GM12878 (cell line): ENCODE measurements around the gene DSG1. TPM values are rescaled to one million over a fixed set of nuclear protein-coding genes. Genes with fewer than 3 reads are reported as not detected.

Experiments used
- ATAC-seq: fragments of 200-7000 bp; cut with Tn5 transposase; 3 replicates; pipeline ENCODE4 v1.9.1; 2020; ENCODE audit warnings: mild to moderate bottlenecking, moderate library complexity
- BruUV-seq: library from RNA; stranded (reverse); fragments of 400-500 nt; replicated peaks from 2 replicates; lab custom pipeline; 2021; lab: Mats Ljungman, UMichigan
- CTCF ChIA-PET: fragments of 300-600 bp; sonication (Branson Sonifier 250); formaldehyde crosslinking; extraction: SDS; loops from one replicate; lab custom pipeline; 2021; ENCODE audit warnings: inconsistent platforms; lab: Yijun Ruan, JAX
- POLR2A ChIA-PET: fragments of 350-600 bp; formaldehyde crosslinking; extraction: SDS; loops from one replicate; lab custom pipeline; 2021; ENCODE audit warnings: inconsistent platforms; lab: Charles Lee
- RAD21 ChIA-PET: fragments of 300-600 bp; sonication (Branson Sonifier 250); formaldehyde crosslinking; loops from one replicate; lab custom pipeline; 2023; ENCODE audit warnings: antibody characterized with exemption; ENCODE audit not compliant: unreplicated experiment; lab: Charles Lee
- SMC1A ChIA-PET: fragments of 300-600 bp; sonication (Branson Sonifier 250); formaldehyde crosslinking; loops from one replicate; lab custom pipeline; 2023; ENCODE audit not compliant: unreplicated experiment, uncharacterized antibody; lab: Charles Lee
- DNase-seq: peaks from one replicate; pipeline ENCODE4 v3.0.0-alpha.2; 2011; ENCODE audit warnings: low read depth, low spot score
- FAIRE-seq: peaks from 3 replicates; lab custom pipeline; 2011; peaks lifted over from hg19 to GRCh38; lab: Jason Lieb, UNC
- H2AFZ ChIP-seq: 2 replicates; pipeline ENCODE4 v1.6.0; 2011; ENCODE audit warnings: low read depth, low read length, control low read depth; ENCODE audit not compliant: control insufficient read depth
- H3K27ac ChIP-seq: 2 replicates; pipeline ENCODE4 v1.5.1; 2011; ENCODE audit warnings: control low read depth; ENCODE audit not compliant: control insufficient read depth, insufficient read depth
- H3K27me3 ChIP-seq, 2 experiments: replicated peaks in 1 of 2; 2 replicates each; pipeline versions ENCODE4 v1.6.0 to v1.6.1; 2011; ENCODE audit warnings: low read length in 1 of 2; ENCODE audit not compliant: control insufficient read depth in 2 of 2, insufficient read depth in 2 of 2
- H3K36me3 ChIP-seq, 2 experiments: 2 replicates each; pipeline ENCODE4 v1.5.1; 2011; ENCODE audit warnings: low read length in 1 of 2; ENCODE audit not compliant: control insufficient read depth in 2 of 2, insufficient read depth in 2 of 2
- H3K4me1 ChIP-seq: 2 replicates; pipeline ENCODE4 v1.6.1; 2011; ENCODE audit warnings: mild to moderate bottlenecking, low read length, moderate library complexity, mixed read lengths; ENCODE audit not compliant: control insufficient read depth, insufficient read depth
- H3K4me2 ChIP-seq: 2 replicates; pipeline ENCODE4 v1.6.0; 2011; ENCODE audit warnings: control low read depth; ENCODE audit not compliant: control insufficient read depth, insufficient read depth
- H3K4me3 ChIP-seq: fragments of 200-600 bp; sonication (generic); 2 replicates; pipeline ENCODE4 v1.5.1; 2016
- H3K79me2 ChIP-seq: 2 replicates; pipeline ENCODE4 v1.6.0; 2011; ENCODE audit warnings: low read length; ENCODE audit not compliant: control insufficient read depth, insufficient read depth
- H3K9ac ChIP-seq: 2 replicates; pipeline ENCODE4 v1.8.0; 2011; ENCODE audit warnings: low read length, control low read depth, mixed read lengths; ENCODE audit not compliant: control insufficient read depth, insufficient read depth
- H3K9me3 ChIP-seq: replicated peaks from 3 replicates; pipeline ENCODE4 v1.5.1; 2011; ENCODE audit warnings: mild to moderate bottlenecking, low read length; ENCODE audit not compliant: control insufficient read depth, insufficient read depth
- H4K20me1 ChIP-seq: 2 replicates; pipeline ENCODE4 v1.6.0; 2011; ENCODE audit not compliant: control insufficient read depth, insufficient read depth
- CEBPB ChIP-seq, 2 experiments: fragments of 150-350 bp in 1 of 2; IDR thresholded peaks; 2 replicates each; pipeline ENCODE4 v1.6.1; 2012 to 2014; ENCODE audit warnings: low read depth in 2 of 2, low read length in 2 of 2, borderline replicate concordance in 1 of 2, inconsistent platforms in 1 of 2
- FOS ChIP-seq: IDR thresholded peaks from 3 replicates; pipeline ENCODE4 v1.6.1; 2011; ENCODE audit warnings: borderline replicate concordance; ENCODE audit not compliant: insufficient read length; ENCODE audit errors: extremely low read depth
- HCFC1 ChIP-seq: fragments of 150-350 bp; IDR thresholded peaks from 2 replicates; pipeline ENCODE4 v1.6.1; 2014; ENCODE audit warnings: low read length
- HDAC2 ChIP-seq: fragments of 200-600 bp; sonication (generic); IDR thresholded peaks from 2 replicates; pipeline ENCODE4 v1.6.1; 2017
- IRF3 ChIP-seq: fragments of 450-650 bp; IDR thresholded peaks from 2 replicates; pipeline ENCODE4 v1.6.1; 2014; ENCODE audit warnings: mild to moderate bottlenecking
- MXI1 ChIP-seq: fragments of 150-350 bp; IDR thresholded peaks from 2 replicates; pipeline ENCODE4 v1.6.1; 2011; ENCODE audit warnings: low read depth, mild to moderate bottlenecking, inconsistent platforms, low read length, improper control_type of control experiment
- NFIC ChIP-seq: IDR thresholded peaks from 2 replicates; pipeline ENCODE4 v1.6.1; 2012; ENCODE audit warnings: low read depth, mild to moderate bottlenecking, inconsistent platforms, low read length, moderate library complexity
- POLR2AphosphoS2 ChIP-seq: IDR thresholded peaks from 2 replicates; pipeline ENCODE4 v1.6.1; 2011; ENCODE audit warnings: low read depth, mild to moderate bottlenecking, low read length, improper control_type of control experiment, moderate library complexity
- RELA ChIP-seq: fragments of 450-650 bp; IDR thresholded peaks from 2 replicates; pipeline ENCODE4 v1.8.0; 2014; ENCODE audit warnings: borderline replicate concordance; ENCODE audit not compliant: partially characterized antibody
- WGBS: methylation state at CpG from one replicate; pipeline ENCODE4 v1.1.6; 2016; ENCODE audit warnings: low lambda C conversion rate; ENCODE audit not compliant: insufficient replicate concordance, insufficient coverage; ENCODE audit errors: missing lambda C conversion rate; 5-methylcytosine and 5-hydroxymethylcytosine counted together
- in situ Hi-C: fragments of 300-500 bp; cut with MboI; formaldehyde crosslinking; loops from 9 replicates; pipeline ENCODE4 v1.14.3; 2018; ENCODE audit warnings: mixed read lengths
- intact Hi-C: fragments of 100-400 bp; cut with micrococcal nuclease; formaldehyde crosslinking; loops from one replicate; pipeline ENCODE4 v1.14.2; 2022; ENCODE audit not compliant: unreplicated experiment
- polyA plus RNA-seq, 11 experiments: library from polyadenylated mRNA; depleted of rRNA in 4 of 11; unstranded in 6 of 11; stranded (reverse) in 5 of 11; fragments of >200 nt; fragmentation: Nextera tagmentation in 4 of 11; fragmentation: Illumina TruSeq in 1 of 11; extraction: Ambion mirVana in 4 of 11; extraction: Trizol in 1 of 11; gene quantifications; 1 replicate in 1 of 11; 2 replicates in 10 of 11; pipeline versions ENCODE4 v1.2.1 to v1.2.3, GENCODE V29; 2011 to 2016; ENCODE audit warnings: inconsistent platforms in 2 of 11, missing spikeins in 2 of 11, low read depth in 1 of 11
- total RNA-seq, 4 experiments: library from RNA; depleted of rRNA in 3 of 4; stranded (reverse); fragments of >200 nt in 3 of 4; fragmentation: Illumina TruSeq in 1 of 4; extraction: Trizol in 1 of 4; gene quantifications; 2 replicates each; pipeline versions ENCODE4 v1.2.1 to v1.2.3, GENCODE V29; 2013 to 2021
- TF ChIP-seq, protein P1 (sequence below): fragments of 450-650 bp; IDR thresholded peaks from 2 replicates; pipeline ENCODE4 v1.6.1; 2016; ENCODE audit warnings: mild to moderate bottlenecking

The DSG1 gene
- total and polyA plus RNA-seq, 10 of the 15 experiments (the other 5 are each of a cell fraction or from before 2014, with no cell fraction given): 0.10 to 5.0 (median 2.6) TPM

- ChIA-PET SMC1A (no interaction called here), POLR2A (no interaction called here), RAD21 (no interaction called here), CTCF (no interaction called here)
- H3K27me3 ChIP-seq: no peaks in the 10 kb centered on the region
- no peak overlapping the region for H3K9ac ChIP-seq
- H2AFZ ChIP-seq: no peak overlapping the region
- intact Hi-C loops (no loop called here), in situ Hi-C loops (no loop called here)
- H3K9me3 ChIP-seq: no peaks in the 10 kb centered on the region
- ATAC-seq: no peak
- no peak overlapping the region for H3K4me2 ChIP-seq
- H4K20me1 ChIP-seq: no peaks in the 10 kb centered on the region
- no TSS peak for BruUV-seq
- H3K4me1 ChIP-seq: no peaks in the 10 kb centered on the region
- H3K27ac ChIP-seq: no peak overlapping the region
- no peak for TF ChIP-seq HDAC2
- no peak for TF ChIP-seq RELA
- TF ChIP-seq, protein P1, sequence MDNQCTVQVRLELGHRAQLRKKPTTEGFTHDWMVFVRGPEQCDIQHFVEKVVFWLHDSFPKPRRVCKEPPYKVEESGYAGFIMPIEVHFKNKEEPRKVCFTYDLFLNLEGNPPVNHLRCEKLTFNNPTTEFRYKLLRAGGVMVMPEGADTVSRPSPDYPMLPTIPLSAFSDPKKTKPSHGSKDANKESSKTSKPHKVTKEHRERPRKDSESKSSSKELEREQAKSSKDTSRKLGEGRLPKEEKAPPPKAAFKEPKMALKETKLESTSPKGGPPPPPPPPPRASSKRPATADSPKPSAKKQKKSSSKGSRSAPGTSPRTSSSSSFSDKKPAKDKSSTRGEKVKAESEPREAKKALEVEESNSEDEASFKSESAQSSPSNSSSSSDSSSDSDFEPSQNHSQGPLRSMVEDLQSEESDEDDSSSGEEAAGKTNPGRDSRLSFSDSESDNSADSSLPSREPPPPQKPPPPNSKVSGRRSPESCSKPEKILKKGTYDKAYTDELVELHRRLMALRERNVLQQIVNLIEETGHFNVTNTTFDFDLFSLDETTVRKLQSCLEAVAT: no peak
- no peak for TF ChIP-seq POLR2AphosphoS2
- TF ChIP-seq FOS: no peak
- no peak for TF ChIP-seq NFIC
- no peak for TF ChIP-seq IRF3
- no peak for TF ChIP-seq MXI1
- no peak for TF ChIP-seq HCFC1
- TF ChIP-seq CEBPB (IDR thresholded peaks at IDR 0.05; ENCODE audit: borderline replicate concordance in 1 of 2, low read depth in 2 of 2, low read length in 2 of 2): no peak
- DNase-seq: no peak
- H3K79me2 ChIP-seq: no peaks in the 10 kb centered on the region
- no peaks in the 10 kb centered on the region for H3K36me3 ChIP-seq
- H3K4me3 ChIP-seq: no peak overlapping the region
- FAIRE-seq: no peak
- WGBS: 33% methylated on average over 4 of the region's 4 CpGs
These were observed 55.7 kb downstream of the DSG1 start for GRCh38 chr18:31373641-31374040.
